PC-9 (cell line): Measurements from ENCODE around the gene GUCA2B. TPM values are rescaled to one million over a fixed set of nuclear protein-coding genes. Genes with fewer than 3 reads are reported as not detected.

Source experiments
- BruUV-seq: library from RNA; stranded (reverse); fragments of 400-500 nt; replicated peaks from 2 replicates; lab custom pipeline; 2021; lab: Mats Ljungman, UMichigan
- CTCF ChIA-PET: fragments of 300-600 bp; sonication (Branson Sonifier 250); formaldehyde crosslinking; loops from one replicate; lab custom pipeline; 2022; ENCODE audit warnings: antibody characterized with exemption; lab: Charles Lee
- POLR2A ChIA-PET: fragments of 300-600 bp; sonication (Branson Sonifier 250); formaldehyde crosslinking; loops from one replicate; lab custom pipeline; 2022; ENCODE audit warnings: antibody characterized with exemption; ENCODE audit not compliant: unreplicated experiment; lab: Charles Lee
- DNase-seq, 2 experiments: peaks; one replicate each; pipeline versions ENCODE4 v3.0.0 to v3.0.0-alpha.2; 2015 to 2022; ENCODE audit warnings: mixed read lengths in 1 of 2
- H2AFZ ChIP-seq: fragments of 200-600 bp; sonication (generic); 2 replicates; pipeline ENCODE4 v1.8.1; 2017; ENCODE audit warnings: antibody characterized with exemption
- H3F3A ChIP-seq: fragments of 200-600 bp; sonication (generic); 2 replicates; pipeline ENCODE4 v1.8.1; 2017; ENCODE audit warnings: antibody characterized with exemption, mild to moderate bottlenecking, low read depth; ENCODE audit not compliant: insufficient read depth
- H3K27ac ChIP-seq: fragments of 200-600 bp; sonication (generic); 2 replicates; pipeline ENCODE4 v1.6.1; 2016; ENCODE audit warnings: mixed run types
- H3K27me3 ChIP-seq: fragments of 200-600 bp; sonication (generic); 2 replicates; pipeline ENCODE4 v1.6.1; 2016; ENCODE audit warnings: low read depth, mixed run types; ENCODE audit not compliant: insufficient read depth
- H3K36me3 ChIP-seq: fragments of 200-600 bp; sonication (generic); 2 replicates; pipeline ENCODE4 v1.6.1; 2016; ENCODE audit warnings: low read depth, mixed run types
- H3K4me1 ChIP-seq: fragments of 200-600 bp; sonication (generic); replicated peaks from 2 replicates; pipeline ENCODE4 v1.6.1; 2016; ENCODE audit warnings: mixed run types; ENCODE audit not compliant: insufficient read depth
- H3K4me2 ChIP-seq: fragments of 200-600 bp; sonication (generic); 2 replicates; pipeline ENCODE4 v1.6.1; 2017; ENCODE audit warnings: mixed run types
- H3K4me3 ChIP-seq: fragments of 200-600 bp; sonication (generic); 2 replicates; pipeline ENCODE4 v1.6.1; 2016; ENCODE audit warnings: mixed run types
- H3K79me2 ChIP-seq: fragments of 200-600 bp; sonication (generic); 2 replicates; pipeline ENCODE4 v1.6.1; 2017; ENCODE audit warnings: low read depth, mixed run types
- H3K9me2 ChIP-seq: fragments of 200-600 bp; sonication (generic); 2 replicates; pipeline ENCODE4 v1.8.1; 2017; ENCODE audit warnings: mild to moderate bottlenecking; ENCODE audit not compliant: insufficient read depth
- H3K9me3 ChIP-seq: fragments of 200-600 bp; sonication (generic); 2 replicates; pipeline ENCODE4 v1.8.1; 2016; ENCODE audit warnings: low read depth; ENCODE audit not compliant: insufficient read depth
- H4K20me1 ChIP-seq: fragments of 200-600 bp; sonication (generic); 2 replicates; pipeline ENCODE4 v1.8.1; 2017; ENCODE audit not compliant: insufficient read depth
- CTCF ChIP-seq: fragments of 200-600 bp; sonication (generic); conservative IDR thresholded peaks from 2 replicates; pipeline ENCODE4 v1.6.1; 2017; ENCODE audit warnings: mixed run types, antibody characterized with exemption, mild to moderate bottlenecking, moderate library complexity
- EZH2 ChIP-seq: fragments of 200-600 bp; sonication (generic); IDR thresholded peaks from 2 replicates; pipeline ENCODE4 v1.8.0; 2017; ENCODE audit warnings: antibody characterized with exemption, low read depth
- intact Hi-C: fragments of 100-400 bp; cut with micrococcal nuclease; formaldehyde crosslinking; loops from one replicate; pipeline ENCODE4 v1.10.0; 2022; ENCODE audit not compliant: unreplicated experiment
- total RNA-seq: library from RNA; stranded (reverse); gene quantifications from 2 replicates; pipeline ENCODE4 v1.2.3, GENCODE V29; 2021

GUCA2B gene
- total RNA-seq, 1 experiment from 2014 or later = not detected

GRCh38 chr1:42191319-42191718, 38.1 kb downstream of the GUCA2B start:
- POLR2A ChIA-PET = no interaction called here

GRCh38 chr1:42192106-42192505, 38.9 kb downstream of the GUCA2B start:
- no TSS peak for BruUV-seq
- Histone ChIP-seq H3K9me2 (no peaks in the 10 kb centered on the region), H3F3A (peaks cover 4% of the 10 kb centered on the region; the same call in 1 of the 2 replicates), H3K36me3 (peaks cover 63% of the 10 kb centered on the region), H2AFZ (no peak overlapping the region), H3K4me3 (no peak overlapping the region), H3K79me2 (0 out of 2 replicates have a peak, but pooled peaks cover 4% of the 10 kb centered on the region), H3K4me1 (no peaks in the 10 kb centered on the region), H4K20me1 (no peaks in the 10 kb centered on the region), H3K27me3 (no peaks in the 10 kb centered on the region), H3K9me3 (no peaks in the 10 kb centered on the region), H3K4me2 (no peak overlapping the region), H3K27ac (no peak overlapping the region)
- ChIA-PET CTCF (no interaction called here), POLR2A (no interaction called here)
- no peak for TF ChIP-seq EZH2
- no peak for TF ChIP-seq CTCF
- intact Hi-C loops = no loop called here
- DNase-seq = no peak

More at GRCh38 chr1:42191319-42191718, 38.1 kb downstream of the GUCA2B start:
- Histone ChIP-seq H3K27ac (no peak overlapping the region), H3K27me3 (no peaks in the 10 kb centered on the region), H3K4me3 (no peak overlapping the region), H3F3A (peaks cover 4% of the 10 kb centered on the region; the same call in 1 of the 2 replicates), H3K4me2 (no peak overlapping the region), H3K9me3 (no peaks in the 10 kb centered on the region), H3K4me1 (no peaks in the 10 kb centered on the region), H3K79me2 (0 out of 2 replicates have a peak, but pooled peaks cover 4% of the 10 kb centered on the region), H3K36me3 (peaks cover 56% of the 10 kb centered on the region), H4K20me1 (no peaks in the 10 kb centered on the region), H3K9me2 (no peaks in the 10 kb centered on the region), H2AFZ (no peak overlapping the region)
- CTCF ChIA-PET = no interaction called here
- TF ChIP-seq EZH2 = no peak
- no peak for TF ChIP-seq CTCF
- no TSS peak for BruUV-seq
- no peak for DNase-seq
- intact Hi-C loops = no loop called here

GRCh38 chr1:42195841-42196240, 42.6 kb downstream of the GUCA2B start:
- POLR2A ChIA-PET = no interaction called here
- H3K79me2 ChIP-seq = peaks cover 14% of the 10 kb centered on the region
- H3K9me3 ChIP-seq = no peaks in the 10 kb centered on the region
- no peak overlapping the region for H3K4me2 ChIP-seq
- H3F3A ChIP-seq = peaks cover 4% of the 10 kb centered on the region; the same call in 1 of the 2 replicates
- no peak for DNase-seq
- no peak overlapping the region for H2AFZ ChIP-seq
- no peaks in the 10 kb centered on the region for H3K27me3 ChIP-seq
- H3K4me1 ChIP-seq = no peaks in the 10 kb centered on the region
- H3K27ac ChIP-seq = no peak overlapping the region
- H4K20me1 ChIP-seq = no peaks in the 10 kb centered on the region
- H3K36me3 ChIP-seq = peaks cover 56% of the 10 kb centered on the region
- CTCF ChIA-PET = no interaction called here
- no peak overlapping the region for H3K4me3 ChIP-seq
- no TSS peak for BruUV-seq
- no peak for TF ChIP-seq CTCF
- no peak for TF ChIP-seq EZH2
- no peaks in the 10 kb centered on the region for H3K9me2 ChIP-seq
- intact Hi-C loops = no loop called here
